ENCODE data around the gene GMDS. TPM values are rescaled to one million over a fixed set of nuclear protein-coding genes. Genes with fewer than 3 reads are reported as not detected.

Gene GMDS
- total and polyA plus RNA-seq, 9 donors, result 6.6 to 20.6 (median 11.0) TPM

DNA sequence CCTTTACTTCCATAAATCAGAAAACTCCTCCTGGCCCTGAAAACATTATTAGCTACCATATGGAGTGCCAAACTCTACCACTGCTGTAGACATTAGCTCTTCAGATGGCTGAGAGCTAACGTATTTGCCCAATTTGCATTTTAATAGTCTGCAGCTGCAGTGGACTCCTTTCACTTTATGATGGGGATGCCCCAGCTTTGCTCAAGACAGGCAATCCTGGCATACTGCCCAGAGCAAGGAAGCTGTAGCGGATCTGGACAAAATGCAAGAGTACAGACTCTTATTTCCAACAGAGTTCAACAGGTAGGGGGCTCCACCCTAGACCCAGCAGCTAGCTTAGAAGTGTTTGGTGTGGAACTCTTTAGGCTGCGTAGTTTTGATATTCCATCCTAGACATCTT lies 389.0 kb downstream of the GMDS start:
- H3K4me1 ChIP-seq (ENCODE audit: insufficient read depth), result no peaks in the 10 kb centered on the region

DNA sequence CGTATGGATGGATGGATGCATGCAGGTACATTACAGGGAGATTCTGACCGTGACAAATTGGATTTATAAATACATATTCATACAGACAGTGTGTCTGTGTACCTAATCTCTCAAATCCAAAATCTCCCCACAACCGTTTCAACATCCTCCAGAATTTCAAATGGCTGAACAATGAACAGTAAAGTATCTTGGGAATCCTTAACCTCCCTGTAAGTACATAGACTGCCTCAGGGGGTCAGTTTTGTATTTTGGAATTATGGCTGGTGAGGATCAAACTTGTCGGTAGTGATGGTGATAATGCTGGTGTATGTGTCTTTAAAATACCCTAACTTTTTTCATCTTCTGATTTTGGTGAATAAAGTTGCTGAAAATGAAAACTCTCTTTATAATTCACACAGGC lies 389.5 kb downstream of the GMDS start:
- WGBS, 3 donors, result 41 to 52% (median 48%) methylated on average over 4 of the region's 4 CpGs
- Histone ChIP-seq H3K36me3 (no peaks in the 10 kb centered on the region), H3K9me3 (no peaks in the 10 kb centered on the region), H3K4me1 (ENCODE audit: insufficient read depth) (peaks cover 1% of the 10 kb centered on the region), H3K27ac (no peak overlapping the region), H3K4me3 (no peak overlapping the region), H3K27me3 (no peaks in the 10 kb centered on the region)
- no peak for DNase-seq
- TF ChIP-seq POLR2A (IDR thresholded peaks at IDR 0.05) (no peak), EP300 (IDR thresholded peaks at IDR 0.05) (no peak)
- TF ChIP-seq, protein P1, sequence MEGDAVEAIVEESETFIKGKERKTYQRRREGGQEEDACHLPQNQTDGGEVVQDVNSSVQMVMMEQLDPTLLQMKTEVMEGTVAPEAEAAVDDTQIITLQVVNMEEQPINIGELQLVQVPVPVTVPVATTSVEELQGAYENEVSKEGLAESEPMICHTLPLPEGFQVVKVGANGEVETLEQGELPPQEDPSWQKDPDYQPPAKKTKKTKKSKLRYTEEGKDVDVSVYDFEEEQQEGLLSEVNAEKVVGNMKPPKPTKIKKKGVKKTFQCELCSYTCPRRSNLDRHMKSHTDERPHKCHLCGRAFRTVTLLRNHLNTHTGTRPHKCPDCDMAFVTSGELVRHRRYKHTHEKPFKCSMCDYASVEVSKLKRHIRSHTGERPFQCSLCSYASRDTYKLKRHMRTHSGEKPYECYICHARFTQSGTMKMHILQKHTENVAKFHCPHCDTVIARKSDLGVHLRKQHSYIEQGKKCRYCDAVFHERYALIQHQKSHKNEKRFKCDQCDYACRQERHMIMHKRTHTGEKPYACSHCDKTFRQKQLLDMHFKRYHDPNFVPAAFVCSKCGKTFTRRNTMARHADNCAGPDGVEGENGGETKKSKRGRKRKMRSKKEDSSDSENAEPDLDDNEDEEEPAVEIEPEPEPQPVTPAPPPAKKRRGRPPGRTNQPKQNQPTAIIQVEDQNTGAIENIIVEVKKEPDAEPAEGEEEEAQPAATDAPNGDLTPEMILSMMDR (IDR thresholded peaks at IDR 0.05), result no peak
- intact Hi-C loops (cut with DNase I), result no loop called here

More for the DNA sequence above, 389.0 kb downstream of the GMDS start:
- 58 to 71% (median 70%) methylated on average over 3 of the region's 3 CpGs for WGBS, 3 donors
- no peaks in the 10 kb centered on the region for H3K27me3 ChIP-seq
- no peaks in the 10 kb centered on the region for H3K36me3 ChIP-seq
- DNase-seq, result peak in 3 of 5 donors; percentile 16 to 56 (median 34)
- intact Hi-C loops (cut with DNase I), result no loop called here
- no peak overlapping the region for H3K27ac ChIP-seq
- no peaks in the 10 kb centered on the region for H3K9me3 ChIP-seq
- TF ChIP-seq POLR2A (IDR thresholded peaks at IDR 0.05) (no peak), EP300 (IDR thresholded peaks at IDR 0.05) (no peak)
- TF ChIP-seq, protein P1 (IDR thresholded peaks at IDR 0.05), result no peak
- H3K4me3 ChIP-seq, result no peak overlapping the region

DNA sequence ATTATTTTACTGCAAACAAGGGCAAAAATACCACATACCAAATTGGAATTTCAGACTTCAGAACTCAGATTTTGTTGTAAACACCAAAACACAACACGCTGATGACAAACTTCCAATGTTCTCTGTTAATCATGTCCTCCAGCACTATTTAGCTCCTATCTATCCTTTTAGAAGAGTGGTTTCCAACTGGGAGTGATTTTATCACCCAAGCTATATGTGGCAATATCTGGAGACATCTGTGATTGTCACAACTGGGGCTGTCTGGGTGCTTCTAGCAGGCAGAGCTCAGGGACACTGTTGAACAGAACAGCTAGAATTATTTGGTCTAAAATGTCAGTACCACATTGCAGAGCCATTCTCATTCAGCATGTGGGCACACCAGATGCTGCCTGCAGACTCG lies 391.1 kb downstream of the GMDS start:
- no peak for DNase-seq
- peaks cover 4% of the 10 kb centered on the region for H3K4me1 ChIP-seq (ENCODE audit: insufficient read depth)
- no peak overlapping the region for H3K4me3 ChIP-seq
- intact Hi-C loops (cut with DNase I), result no loop called here
- no peak for TF ChIP-seq POLR2A (IDR thresholded peaks at IDR 0.05)
- TF ChIP-seq EP300 (IDR thresholded peaks at IDR 0.05), result no peak
- TF ChIP-seq, protein P1 (IDR thresholded peaks at IDR 0.05), result no peak
- no peak overlapping the region for H3K27ac ChIP-seq
- no peaks in the 10 kb centered on the region for H3K9me3 ChIP-seq
- WGBS, 3 donors, result 93 to 99% (median 98%) methylated on average over 2 of the region's 2 CpGs
- H3K36me3 ChIP-seq, result no peaks in the 10 kb centered on the region
- H3K27me3 ChIP-seq, result no peaks in the 10 kb centered on the region

DNA sequence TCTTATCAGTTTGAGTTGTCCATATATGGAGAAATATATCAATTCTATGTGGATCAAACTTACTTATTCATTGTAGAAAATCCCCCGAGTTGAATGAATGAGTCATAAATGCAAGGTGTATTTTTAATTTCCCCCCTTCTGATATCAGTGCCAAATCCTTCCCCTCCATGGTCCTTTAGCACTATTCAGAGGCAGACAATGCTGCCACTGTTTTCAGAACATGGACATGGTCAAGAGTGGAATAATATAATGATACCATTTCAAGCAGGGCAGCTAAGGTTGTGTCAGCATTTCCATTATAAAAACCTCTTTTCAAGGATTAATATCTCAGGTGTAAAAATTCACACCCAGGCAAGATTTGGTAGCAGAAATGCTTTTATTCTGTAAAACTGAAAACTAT lies 391.6 kb downstream of the GMDS start:
- H3K9me3 ChIP-seq, result no peaks in the 10 kb centered on the region
- no peaks in the 10 kb centered on the region for H3K36me3 ChIP-seq
- peaks cover 4% of the 10 kb centered on the region for H3K4me1 ChIP-seq (ENCODE audit: insufficient read depth)
- H3K27ac ChIP-seq, result no peak overlapping the region
- no peak overlapping the region for H3K4me3 ChIP-seq
- no peaks in the 10 kb centered on the region for H3K27me3 ChIP-seq
- WGBS, 3 donors, result 87 to 92% (median 89%) methylated on average over 1 of the region's 1 CpG
- intact Hi-C loops (cut with DNase I), result no loop called here
- TF ChIP-seq EP300 (IDR thresholded peaks at IDR 0.05) (no peak), POLR2A (IDR thresholded peaks at IDR 0.05) (no peak)
- TF ChIP-seq, protein P1 (IDR thresholded peaks at IDR 0.05), result no peak
- DNase-seq, result no peak

Measured in ovary (tissue), 9 donors.